IMR-90 (cell line): ENCODE measurements around the gene ACSM6. TPM values are rescaled to one million over a fixed set of nuclear protein-coding genes. Genes with fewer than 3 reads are reported as not detected.

Experiments used
- ATAC-seq: fragments of 200-7000 bp; cut with Tn5 transposase; 2 replicates; pipeline ENCODE4 v1.9.1; 2020; ENCODE audit warnings: low read depth, mild to moderate bottlenecking, moderate library complexity
- BruUV-seq: library from RNA; stranded (reverse); fragments of 400-500 nt; replicated peaks from 2 replicates; lab custom pipeline; 2021; lab: Mats Ljungman, UMichigan
- CTCF ChIA-PET: fragments of 300-600 bp; formaldehyde crosslinking; extraction: SDS; loops from one replicate; lab custom pipeline; 2021; ENCODE audit warnings: antibody characterized with exemption; lab: Yijun Ruan, JAX
- POLR2A ChIA-PET: fragments of 300-600 bp; sonication (Branson Sonifier 250); formaldehyde crosslinking; loops from one replicate; lab custom pipeline; 2022; ENCODE audit warnings: antibody characterized with exemption; ENCODE audit not compliant: unreplicated experiment; lab: Charles Lee
- DNase-seq: peaks from one replicate; pipeline ENCODE4 v3.0.0; 2013
- H2AFZ ChIP-seq: replicated peaks from 2 replicates; pipeline ENCODE3; 2013; ENCODE audit warnings: low read length, mild to moderate bottlenecking; ENCODE audit not compliant: poor library complexity
- H2AK5ac ChIP-seq: 2 replicates; pipeline ENCODE4 v1.6.1; 2013; ENCODE audit warnings: low read depth, low read length, inconsistent platforms
- H2AK9ac ChIP-seq: replicated peaks from 2 replicates; pipeline ENCODE3; 2013; ENCODE audit warnings: mild to moderate bottlenecking, low read depth, low read length, moderate library complexity; ENCODE audit not compliant: poor library complexity
- H2BK120ac ChIP-seq: 2 replicates; pipeline ENCODE4 v1.6.1; 2013; ENCODE audit warnings: low read depth, low read length, inconsistent platforms
- H2BK15ac ChIP-seq: 3 replicates; pipeline ENCODE4 v1.6.1; 2013; ENCODE audit warnings: low read depth, low read length, inconsistent platforms
- H2BK20ac ChIP-seq: 2 replicates; pipeline ENCODE4 v1.6.1; 2013; ENCODE audit warnings: low read depth, mild to moderate bottlenecking, inconsistent platforms, low read length, moderate library complexity
- H2BK5ac ChIP-seq: 2 replicates; pipeline ENCODE4 v1.6.1; 2013; ENCODE audit warnings: mild to moderate bottlenecking, low read depth, low read length, inconsistent platforms; ENCODE audit not compliant: poor library complexity, severe bottlenecking
- H3K14ac ChIP-seq: replicated peaks from 2 replicates; pipeline ENCODE4 v1.6.1; 2013; ENCODE audit warnings: low read depth, low read length, inconsistent platforms
- H3K18ac ChIP-seq: 2 replicates; pipeline ENCODE4 v1.6.1; 2013; ENCODE audit warnings: low read depth, low read length, control low read depth
- H3K23ac ChIP-seq: 2 replicates; pipeline ENCODE4 v1.6.1; 2013; ENCODE audit warnings: low read depth, low read length, inconsistent platforms
- H3K27ac ChIP-seq: 2 replicates; pipeline ENCODE4 v1.5.1; 2013; ENCODE audit warnings: mild to moderate bottlenecking, control low read depth, low read length; ENCODE audit not compliant: insufficient read depth
- H3K27me3 ChIP-seq: 2 replicates; pipeline ENCODE4 v1.6.1; 2013; ENCODE audit warnings: low read length; ENCODE audit not compliant: control insufficient read depth, insufficient read depth
- H3K36me3 ChIP-seq: 2 replicates; pipeline ENCODE4 v1.6.1; 2013; ENCODE audit warnings: low read length, mixed read lengths; ENCODE audit not compliant: control insufficient read depth, insufficient read depth
- H3K4ac ChIP-seq: 2 replicates; pipeline ENCODE4 v1.6.1; 2013; ENCODE audit warnings: low read depth, low read length, inconsistent platforms
- H3K4me1 ChIP-seq: 2 replicates; pipeline ENCODE4 v1.6.1; 2013; ENCODE audit warnings: low read length, mixed read lengths; ENCODE audit not compliant: control insufficient read depth, insufficient read depth
- H3K4me2 ChIP-seq: 2 replicates; pipeline ENCODE4 v1.6.1; 2013; ENCODE audit warnings: low read depth, mild to moderate bottlenecking, control low read depth, low read length, moderate library complexity
- H3K4me3 ChIP-seq: 2 replicates; pipeline ENCODE4 v1.5.1; 2013; ENCODE audit warnings: low read depth, mild to moderate bottlenecking, control low read depth, low read length, moderate library complexity; ENCODE audit not compliant: insufficient read depth
- H3K56ac ChIP-seq: 2 replicates; pipeline ENCODE4 v1.6.1; 2013; ENCODE audit warnings: low read length, inconsistent platforms; ENCODE audit not compliant: insufficient read depth; ENCODE audit errors: extremely low read depth
- H3K79me1 ChIP-seq, 2 experiments: 2 replicates each; pipeline ENCODE4 v1.6.1; 2013; ENCODE audit warnings: low read length in 2 of 2, inconsistent platforms in 1 of 2, low read depth in 1 of 2
- H3K9ac ChIP-seq: 2 replicates; pipeline ENCODE4 v1.6.1; 2013; ENCODE audit warnings: low read depth, low read length, control low read depth
- H3K9me1 ChIP-seq: 2 replicates; pipeline ENCODE4 v1.6.1; 2013; ENCODE audit warnings: low read length, inconsistent platforms; ENCODE audit not compliant: insufficient read depth
- H3K9me3 ChIP-seq: 2 replicates; pipeline ENCODE4 v1.6.1; 2013; ENCODE audit warnings: low read length; ENCODE audit not compliant: control insufficient read depth, insufficient read depth
- H4K20me1 ChIP-seq: 2 replicates; pipeline ENCODE4 v1.6.1; 2013; ENCODE audit warnings: low read length, inconsistent platforms; ENCODE audit not compliant: insufficient read depth
- H4K5ac ChIP-seq: 2 replicates; pipeline ENCODE4 v1.6.1; 2013; ENCODE audit warnings: mild to moderate bottlenecking, low read depth, low read length, control low read depth
- H4K8ac ChIP-seq, 2 experiments: 2 replicates each; pipeline ENCODE4 v1.6.1; 2013; ENCODE audit warnings: low read depth in 2 of 2, low read length in 2 of 2, control low read depth in 1 of 2, inconsistent platforms in 1 of 2
- H4K91ac ChIP-seq: 2 replicates; pipeline ENCODE4 v1.6.1; 2013; ENCODE audit warnings: low read depth, low read length, inconsistent platforms; ENCODE audit not compliant: insufficient read depth
- CEBPB ChIP-seq: IDR thresholded peaks from 2 replicates; pipeline ENCODE4 v1.6.1; 2012; ENCODE audit warnings: low read depth, low read length, improper control_type of control experiment
- FOS ChIP-seq: fragments of 150-350 bp; IDR thresholded peaks from 2 replicates; pipeline ENCODE4 v1.6.1; 2016; ENCODE audit warnings: low read depth, low read length
- MXI1 ChIP-seq: IDR thresholded peaks from 2 replicates; pipeline ENCODE4 v1.6.1; 2012; ENCODE audit warnings: low read depth, mild to moderate bottlenecking, low read length, moderate library complexity, borderline replicate concordance
- RFX5 ChIP-seq: IDR thresholded peaks from 2 replicates; pipeline ENCODE4 v1.8.0; 2012; ENCODE audit warnings: low read depth, mild to moderate bottlenecking, low read length, moderate library complexity
- WGBS, 2 experiments: methylation state at CpG; one replicate each; pipeline versions ENCODE4 v1.1.5 to v1.1.7; 2013; ENCODE audit warnings: missing lambda C conversion rate in 2 of 2; ENCODE audit not compliant: insufficient read length in 1 of 2; ENCODE audit errors: extremely low coverage in 2 of 2; 5-methylcytosine and 5-hydroxymethylcytosine counted together
- dilution Hi-C: fragments of 300-500 bp; cut with HindIII; formaldehyde crosslinking; loops from one replicate; pipeline ENCODE4 v1.14.3; 2018; ENCODE audit warnings: low sequenced_read_pairs; ENCODE audit not compliant: unreplicated experiment
- in situ Hi-C: fragments of 300-500 bp; cut with MboI; formaldehyde crosslinking; loops from 3 replicates; pipeline ENCODE4 v1.14.3; 2019; ENCODE audit warnings: low sequenced_read_pairs, inconsistent platforms, mixed read lengths
- intact Hi-C: fragments of 100-400 bp; cut with micrococcal nuclease; formaldehyde crosslinking; loops from 2 replicates; pipeline ENCODE4 v1.10.0; 2022
- polyA plus RNA-seq, 3 experiments: library from polyadenylated mRNA; depleted of rRNA; stranded (reverse); fragments of >200 nt; gene quantifications; 2 replicates each; pipeline ENCODE4 v1.2.3, GENCODE V29; 2012; ENCODE audit warnings: low replicate concordance in 1 of 3
- total RNA-seq: library from RNA; depleted of rRNA; stranded (reverse); fragments of >200 nt; gene quantifications from 2 replicates; pipeline ENCODE4 v1.2.3, GENCODE V29; 2012

The ACSM6 gene
- total and polyA plus RNA-seq, 2 of the 4 experiments (the other 2 are of a cell fraction) = not detected

DNA sequence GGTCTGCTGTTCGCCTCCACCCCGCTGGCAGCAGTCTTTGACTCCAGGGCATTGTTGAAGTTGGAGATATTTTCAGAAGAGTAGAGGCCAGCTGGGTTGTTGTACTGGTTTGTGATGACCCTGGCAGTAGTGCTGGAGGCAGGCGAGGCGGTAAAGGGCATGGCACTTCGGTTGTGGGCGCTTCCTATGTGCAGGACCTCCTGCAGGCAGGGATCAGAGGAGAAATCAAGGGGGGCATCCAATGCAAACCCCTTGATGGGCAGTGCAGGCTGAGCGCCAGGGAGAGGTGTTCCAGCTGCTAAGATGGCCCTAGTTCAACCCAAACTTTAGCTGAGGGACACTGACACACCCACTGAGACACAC lies 69.8 kb downstream of the ACSM6 start:
- intact Hi-C loops (no loop called here), dilution Hi-C loops (no loop called here), in situ Hi-C loops (no loop called here)
- Histone ChIP-seq H2AK5ac (no peak overlapping the region), H3K9ac (no peak overlapping the region), H4K8ac (no peak overlapping the region), H3K18ac (no peak overlapping the region), H3K4me1 (peaks cover 27% of the 10 kb centered on the region), H3K9me3 (no peaks in the 10 kb centered on the region), H4K91ac (no peak overlapping the region), H3K36me3 (peaks cover 58% of the 10 kb centered on the region), H2BK15ac (no peak overlapping the region), H2BK20ac (no peak overlapping the region), H2AFZ (no peak overlapping the region), H3K14ac (no peak overlapping the region), H2AK9ac (no peak overlapping the region), H2BK120ac (no peak overlapping the region), H3K27me3 (no peaks in the 10 kb centered on the region), H4K20me1 (peaks cover 3% of the 10 kb centered on the region; the same call in 1 of the 2 replicates), H3K23ac (no peak overlapping the region), H2BK5ac (no peak overlapping the region), H3K4ac (no peak overlapping the region), H3K27ac (no peak overlapping the region), H3K4me2 (no peak overlapping the region), H3K9me1 (peaks cover 27% of the 10 kb centered on the region), H3K56ac (no peak overlapping the region), H3K79me1 (peaks cover 27 to 76% of the 10 kb centered on the region in 2 experiments), H4K5ac (no peak overlapping the region), H3K4me3 (no peak overlapping the region)
- ChIA-PET CTCF (no interaction called here), POLR2A (no interaction called here)
- ATAC-seq = no peak
- WGBS, 2 experiments = 96% methylated on average over 4 of the region's 7 CpGs; no CpG with 5 or more reads in 1 of the 2 experiments
- TF ChIP-seq MXI1 (no peak), RFX5 (no peak), FOS (no peak), CEBPB (no peak)
- no TSS peak for BruUV-seq
- no peak for DNase-seq
